Activated CD8-positive, alpha-beta T cell treated with anti-CD3 and anti-CD28 coated beads, Interleukin-2, amount 10 ng/mL, durations not matched to agents 7 days and 5 days (primary cell): ENCODE data around the gene CRIM1. TPM values are rescaled to one million over a fixed set of nuclear protein-coding genes. Genes with fewer than 3 reads are reported as not detected.

Source experiments
- ATAC-seq: fragments of 150-1000 bp; cut with Tn5 transposase; one replicate; pipeline ENCODE4 v1.10.0; 2021; ENCODE audit warnings: moderate library complexity
- CTCF ChIA-PET: fragments of 350-600 bp; sonication (Branson Sonifier 250); formaldehyde crosslinking; loops from one replicate; lab custom pipeline; 2021; ENCODE audit warnings: antibody characterized with exemption; lab: Charles Lee
- POLR2A ChIA-PET: fragments of 350-600 bp; sonication (Branson Sonifier 250); formaldehyde crosslinking; loops from one replicate; lab custom pipeline; 2021; ENCODE audit warnings: antibody characterized with exemption; lab: Charles Lee
- DNase-seq: peaks from one replicate; pipeline ENCODE4 v3.0.0-alpha.2; 2020
- H3K27ac Mint-ChIP-seq: one replicate; pipeline ENCODE4 v1.8.0; 2021; ENCODE audit warnings: mild to moderate bottlenecking, mixed read lengths
- H3K27me3 Mint-ChIP-seq: one replicate; pipeline ENCODE4 v1.8.0; 2021; ENCODE audit warnings: low read depth, mixed read lengths
- H3K36me3 Mint-ChIP-seq: one replicate; pipeline ENCODE4 v1.8.0; 2021; ENCODE audit warnings: low read depth, mixed read lengths
- H3K4me1 Mint-ChIP-seq: one replicate; pipeline ENCODE4 v1.8.0; 2021; ENCODE audit warnings: low read depth, mixed read lengths
- H3K4me3 Mint-ChIP-seq: one replicate; pipeline ENCODE4 v1.8.0; 2021; ENCODE audit warnings: mild to moderate bottlenecking, mixed read lengths
- H3K9me3 Mint-ChIP-seq: one replicate; pipeline ENCODE4 v1.8.0; 2022; ENCODE audit warnings: mixed read lengths; ENCODE audit not compliant: insufficient read depth
- total RNA-seq, 2 experiments: library from RNA; stranded (reverse); gene quantifications; one replicate each; pipeline ENCODE4 v1.2.3, GENCODE V29; 2021

CRIM1 gene
- total RNA-seq, 2 experiments from 2014 or later = 3.7 to 4.4 TPM

- peaks cover 5% of the 10 kb centered on the region for H3K27me3 Mint-ChIP-seq
- no peak for ATAC-seq
- peaks cover 9% of the 10 kb centered on the region for H3K4me1 Mint-ChIP-seq
- CTCF ChIA-PET = no interaction called here
- H3K4me3 Mint-ChIP-seq = no peak overlapping the region
- no peaks in the 10 kb centered on the region for H3K9me3 Mint-ChIP-seq
- no peak overlapping the region for H3K27ac Mint-ChIP-seq
- no peaks in the 10 kb centered on the region for H3K36me3 Mint-ChIP-seq
- POLR2A ChIA-PET = no interaction called here
- no peak for DNase-seq
Observed at GRCh38 chr2:36389577-36389976, 34.0 kb downstream of the CRIM1 start.

- DNase-seq (no peak), ATAC-seq (no peak)
- Mint-ChIP-seq H3K4me1 (peaks cover 2% of the 10 kb centered on the region), H3K4me3 (no peak overlapping the region), H3K9me3 (no peaks in the 10 kb centered on the region), H3K27ac (no peak overlapping the region), H3K36me3 (no peaks in the 10 kb centered on the region), H3K27me3 (peaks cover 5% of the 10 kb centered on the region)
- ChIA-PET CTCF (no interaction called here), POLR2A (no interaction called here)
Observed at GRCh38 chr2:36392571-36393255, 37.1 kb downstream of the CRIM1 start.

DNA sequence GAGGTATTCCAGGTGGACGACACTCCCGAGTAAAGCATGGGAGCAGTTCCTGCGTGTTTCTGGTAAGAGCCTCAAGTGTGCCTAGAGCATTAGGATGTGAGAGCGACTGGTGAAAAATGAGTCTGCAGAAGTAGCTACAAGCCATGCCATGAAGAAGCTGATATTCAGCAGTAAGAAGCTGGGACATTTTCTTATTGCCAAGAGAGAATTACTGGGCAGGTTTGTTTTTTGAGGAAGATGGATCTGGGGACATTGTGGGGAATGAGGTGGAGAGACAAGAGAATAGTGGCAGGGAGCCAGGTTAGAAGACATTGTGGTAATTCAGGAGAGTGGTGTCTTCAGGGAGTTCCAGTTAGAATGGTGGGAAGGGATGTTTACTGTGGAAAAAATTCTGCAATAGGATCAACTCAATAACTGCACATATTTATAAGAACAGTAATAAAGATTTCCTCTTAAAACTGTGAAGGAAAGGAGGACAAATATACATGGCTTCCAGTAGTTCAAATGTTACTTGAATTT, 38.2 kb downstream of the CRIM1 start:
- ATAC-seq = no peak
- Mint-ChIP-seq H3K9me3 (no peaks in the 10 kb centered on the region), H3K4me3 (no peak overlapping the region), H3K4me1 (no peaks in the 10 kb centered on the region), H3K36me3 (no peaks in the 10 kb centered on the region), H3K27ac (no peak overlapping the region), H3K27me3 (peaks cover 5% of the 10 kb centered on the region)
- ChIA-PET CTCF (no interaction called here), POLR2A (no interaction called here)
- no peak for DNase-seq

GRCh38 chr2:36394804-36395203, 39.2 kb downstream of the CRIM1 start:
- H3K27me3 Mint-ChIP-seq = peaks cover 2% of the 10 kb centered on the region
- no peak overlapping the region for H3K4me3 Mint-ChIP-seq
- ATAC-seq (no peak), DNase-seq (no peak)
- no peaks in the 10 kb centered on the region for H3K9me3 Mint-ChIP-seq
- POLR2A ChIA-PET = no interaction called here
- H3K4me1 Mint-ChIP-seq = no peaks in the 10 kb centered on the region
- CTCF ChIA-PET = no interaction called here
- H3K27ac Mint-ChIP-seq = no peak overlapping the region
- H3K36me3 Mint-ChIP-seq = no peaks in the 10 kb centered on the region

DNA sequence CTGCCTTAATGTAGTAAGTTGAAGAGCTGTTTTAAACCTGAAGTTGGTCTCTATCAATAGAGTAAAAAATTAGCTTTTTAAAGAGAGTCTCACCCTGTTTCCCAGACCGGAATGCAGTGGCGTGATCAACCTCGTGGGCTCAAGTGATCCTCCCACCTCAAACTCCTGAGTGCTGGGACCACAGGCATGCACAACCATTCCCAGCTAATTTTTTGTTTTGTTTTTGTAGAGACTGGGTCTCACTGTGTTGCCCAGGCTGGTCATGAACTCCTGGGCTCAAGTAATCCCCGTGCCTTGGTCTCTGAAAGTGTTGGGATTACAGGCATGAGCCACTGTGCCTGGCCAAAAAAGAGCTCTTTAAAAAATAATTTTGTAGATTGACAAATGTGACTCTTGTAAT, 40.3 kb downstream of the CRIM1 start:
- no peak for ATAC-seq

GRCh38 chr2:36396878-36397539, 41.4 kb downstream of the CRIM1 start:
- ChIA-PET CTCF (no interaction called here), POLR2A (no interaction called here)
- no peak overlapping the region for H3K27ac Mint-ChIP-seq
- no peak for ATAC-seq
- DNase-seq = no peak
- no peaks in the 10 kb centered on the region for H3K9me3 Mint-ChIP-seq
- peaks cover 2% of the 10 kb centered on the region for H3K27me3 Mint-ChIP-seq
- H3K4me1 Mint-ChIP-seq = no peaks in the 10 kb centered on the region
- no peaks in the 10 kb centered on the region for H3K36me3 Mint-ChIP-seq
- no peak overlapping the region for H3K4me3 Mint-ChIP-seq

More for the DNA sequence above, 40.3 kb downstream of the CRIM1 start:
- POLR2A ChIA-PET = no interaction called here
- Mint-ChIP-seq H3K27ac (no peak overlapping the region), H3K4me3 (no peak overlapping the region), H3K36me3 (no peaks in the 10 kb centered on the region), H3K27me3 (peaks cover 2% of the 10 kb centered on the region), H3K4me1 (no peaks in the 10 kb centered on the region), H3K9me3 (no peaks in the 10 kb centered on the region)
- DNase-seq = no peak
- CTCF ChIA-PET = no interaction called here

GRCh38 chr2:36397728-36398413, 42.3 kb downstream of the CRIM1 start:
- Mint-ChIP-seq H3K27ac (no peak overlapping the region), H3K9me3 (no peaks in the 10 kb centered on the region), H3K4me1 (no peaks in the 10 kb centered on the region), H3K4me3 (no peak overlapping the region), H3K27me3 (peaks cover 2% of the 10 kb centered on the region), H3K36me3 (no peaks in the 10 kb centered on the region)
- ATAC-seq (no peak), DNase-seq (no peak)
- POLR2A ChIA-PET = no interaction called here
- CTCF ChIA-PET = no interaction called here

GRCh38 chr2:36399050-36399449, 43.5 kb downstream of the CRIM1 start:
- H3K9me3 Mint-ChIP-seq = no peaks in the 10 kb centered on the region
- H3K27ac Mint-ChIP-seq = no peak overlapping the region
- ChIA-PET CTCF (no interaction called here), POLR2A (no interaction called here)
- H3K4me1 Mint-ChIP-seq = no peaks in the 10 kb centered on the region
- H3K27me3 Mint-ChIP-seq = no peaks in the 10 kb centered on the region
- no peak overlapping the region for H3K4me3 Mint-ChIP-seq
- no peaks in the 10 kb centered on the region for H3K36me3 Mint-ChIP-seq
- DNase-seq (no peak), ATAC-seq (no peak)

- no peak overlapping the region for H3K4me3 Mint-ChIP-seq
- DNase-seq = no peak
- H3K27ac Mint-ChIP-seq = no peak overlapping the region
- H3K4me1 Mint-ChIP-seq = no peaks in the 10 kb centered on the region
- H3K36me3 Mint-ChIP-seq = no peaks in the 10 kb centered on the region
- POLR2A ChIA-PET = no interaction called here
- no peaks in the 10 kb centered on the region for H3K9me3 Mint-ChIP-seq
- CTCF ChIA-PET = no interaction called here
- H3K27me3 Mint-ChIP-seq = no peaks in the 10 kb centered on the region
- peak; percentile 92 for ATAC-seq
Observed at GRCh38 chr2:36403675-36404230, 48.2 kb downstream of the CRIM1 start.

DNA sequence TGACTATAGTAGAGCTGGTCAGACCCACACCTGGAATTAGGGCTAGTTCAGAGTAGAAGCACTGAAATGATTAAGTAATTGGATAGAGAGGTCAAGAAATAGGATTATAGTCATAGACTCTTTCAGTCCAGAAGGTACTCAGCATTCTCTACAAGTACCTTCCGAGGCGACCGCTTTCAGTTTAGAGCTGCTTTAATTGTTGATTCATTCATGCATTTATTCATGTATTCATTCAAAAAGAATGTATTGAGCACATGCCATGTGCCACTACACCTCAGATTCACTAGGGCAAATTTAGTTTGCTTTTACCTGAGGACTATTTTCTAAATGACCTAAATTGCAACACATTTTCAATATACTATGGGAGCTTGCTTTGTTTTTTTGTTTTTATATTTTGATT, 48.7 kb downstream of the CRIM1 start:
- H3K4me3 Mint-ChIP-seq = no peak overlapping the region

DNA sequence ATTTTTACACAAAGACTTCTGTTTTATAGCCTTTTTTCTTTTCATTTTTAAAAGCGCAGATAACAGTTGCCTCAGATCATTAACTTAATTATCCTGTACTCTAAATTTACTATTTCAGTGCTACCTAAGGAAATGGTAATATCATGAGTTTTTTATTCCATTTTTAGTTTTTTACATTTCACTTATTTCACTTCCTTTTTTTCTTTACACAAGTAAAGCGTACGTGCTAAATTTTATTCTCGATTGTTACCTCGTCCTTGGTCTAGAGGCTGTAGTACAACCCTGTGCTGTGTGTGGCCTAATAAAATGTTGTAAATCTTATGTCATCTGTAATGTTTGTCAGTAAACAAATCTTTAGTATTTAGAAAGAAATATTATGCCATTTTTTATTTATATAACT, 49.2 kb downstream of the CRIM1 start:
- Mint-ChIP-seq H3K4me1 (no peaks in the 10 kb centered on the region), H3K36me3 (no peaks in the 10 kb centered on the region), H3K9me3 (no peaks in the 10 kb centered on the region), H3K27me3 (no peaks in the 10 kb centered on the region), H3K27ac (no peak overlapping the region), H3K4me3 (no peak overlapping the region)
- no peak for DNase-seq
- ChIA-PET CTCF (no interaction called here), POLR2A (no interaction called here)
- no peak for ATAC-seq

More for the DNA sequence above, 48.7 kb downstream of the CRIM1 start:
- no peaks in the 10 kb centered on the region for H3K4me1 Mint-ChIP-seq
- peak; percentile 25 for ATAC-seq
- no peak for DNase-seq
- POLR2A ChIA-PET = no interaction called here
- CTCF ChIA-PET = no interaction called here
- H3K36me3 Mint-ChIP-seq = no peaks in the 10 kb centered on the region
- no peaks in the 10 kb centered on the region for H3K27me3 Mint-ChIP-seq
- no peak overlapping the region for H3K27ac Mint-ChIP-seq
- H3K9me3 Mint-ChIP-seq = no peaks in the 10 kb centered on the region

GRCh38 chr2:36405183-36405582, 49.6 kb downstream of the CRIM1 start:
- ATAC-seq (no peak), DNase-seq (no peak)
- H3K9me3 Mint-ChIP-seq = no peaks in the 10 kb centered on the region
- H3K27ac Mint-ChIP-seq = no peak overlapping the region
- no peaks in the 10 kb centered on the region for H3K4me1 Mint-ChIP-seq
- no peak overlapping the region for H3K4me3 Mint-ChIP-seq
- H3K27me3 Mint-ChIP-seq = peaks cover 2% of the 10 kb centered on the region
- H3K36me3 Mint-ChIP-seq = no peaks in the 10 kb centered on the region
- CTCF ChIA-PET = no interaction called here
- POLR2A ChIA-PET = no interaction called here
